GM11168 (cell line): ENCODE measurements around the gene CCIN.
"Not testable (repeated sequence)": the region's sequence is repeated elsewhere in the genome, so short reads cannot be mapped to it uniquely, and the experiment has no call there.

ENCODE experiments used
- in situ Hi-C: fragments of 300-500 bp; cut with MboI; formaldehyde crosslinking; loops from one replicate; pipeline ENCODE4 v1.12.0; 2022; ENCODE audit warnings: low sequenced_read_pairs; ENCODE audit not compliant: unreplicated experiment

The CCIN gene

DNA sequence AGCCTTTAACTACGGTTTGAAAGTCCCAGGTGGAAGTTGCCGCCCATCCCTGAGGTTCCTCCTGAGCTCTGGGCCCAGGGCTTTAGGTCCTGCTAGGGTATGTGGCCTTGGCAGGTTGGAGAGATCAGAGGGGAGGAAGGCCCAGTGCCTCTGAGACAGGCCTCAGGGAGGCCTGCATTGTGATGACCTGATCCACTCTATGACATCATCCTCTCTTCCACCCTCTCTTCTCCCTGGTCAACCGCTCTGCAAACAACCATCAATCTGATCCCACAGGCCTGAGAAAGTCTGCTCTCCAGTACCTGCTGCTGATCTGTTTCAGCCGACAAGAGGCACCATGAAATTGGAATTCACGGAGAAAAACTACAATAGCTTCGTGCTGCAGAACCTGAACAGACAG lies at the start of gene CCIN:
Gene CCIN, plus strand, starts transcription at position 223 of the 400 bp plus-strand sequence. Its CDS starts 115 bp downstream, at position 338.
- in situ Hi-C loops = no loop called here

DNA sequence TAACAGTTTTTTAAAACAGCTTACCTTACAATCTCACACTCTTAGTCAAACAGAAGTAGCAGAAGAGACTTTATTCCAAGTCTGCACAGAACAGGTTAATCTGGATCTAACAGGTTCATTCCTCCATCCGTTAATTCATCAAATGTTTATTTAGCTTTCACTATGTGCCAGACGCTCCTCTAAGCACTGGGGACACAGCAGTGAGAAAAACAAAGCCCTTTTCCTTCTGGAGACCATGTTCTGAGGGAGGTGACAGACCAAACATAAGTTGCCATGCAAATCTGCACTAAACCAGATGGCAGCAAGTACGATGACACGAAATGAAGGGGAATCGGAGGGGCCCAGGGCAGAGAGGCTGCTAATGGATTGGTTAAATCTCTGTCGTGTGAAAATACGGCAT lies 49.7 kb upstream of the CCIN start:
- in situ Hi-C loops = no loop called here

DNA sequence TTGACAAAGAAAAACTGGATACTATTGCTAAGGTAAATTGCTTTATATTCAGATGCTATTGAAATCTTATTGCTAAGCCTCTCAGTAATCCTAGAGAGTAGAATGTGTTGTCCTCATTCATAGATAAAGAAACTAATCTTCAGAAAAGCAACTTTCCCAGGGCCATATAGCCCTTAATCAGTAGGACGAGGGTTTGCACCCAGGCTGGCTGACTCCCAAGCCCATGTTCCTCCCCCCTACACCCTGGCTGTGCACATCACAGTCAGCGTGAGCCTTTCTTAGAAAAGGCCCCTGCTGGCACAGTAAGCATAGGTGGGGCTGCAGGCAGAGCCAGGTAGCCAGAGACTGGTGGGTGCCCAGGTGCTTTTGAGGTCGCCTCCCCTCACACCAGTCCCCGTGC lies 48.5 kb upstream of the CCIN start:
- in situ Hi-C loops = no loop called here

DNA sequence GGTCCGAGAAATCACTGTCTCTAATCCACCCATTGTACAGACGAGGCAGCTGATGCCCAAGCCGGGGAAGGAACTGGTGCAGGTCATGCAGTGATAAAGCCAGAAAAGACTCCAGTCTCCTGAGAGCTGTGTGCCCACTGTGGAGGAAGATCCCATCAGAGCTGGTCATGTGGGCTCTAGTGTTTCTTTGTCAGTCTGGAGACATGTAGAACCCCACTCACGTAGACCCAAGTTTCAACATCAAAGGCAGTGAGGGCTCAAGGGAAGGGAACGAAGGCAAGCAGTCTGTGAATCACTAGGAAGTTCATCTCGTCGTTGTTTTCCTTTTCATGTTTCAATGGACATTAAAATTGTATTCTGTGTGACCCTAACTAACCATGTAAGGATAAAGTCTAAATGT lies 47.2 kb upstream of the CCIN start:
- in situ Hi-C loops = no loop called here

DNA sequence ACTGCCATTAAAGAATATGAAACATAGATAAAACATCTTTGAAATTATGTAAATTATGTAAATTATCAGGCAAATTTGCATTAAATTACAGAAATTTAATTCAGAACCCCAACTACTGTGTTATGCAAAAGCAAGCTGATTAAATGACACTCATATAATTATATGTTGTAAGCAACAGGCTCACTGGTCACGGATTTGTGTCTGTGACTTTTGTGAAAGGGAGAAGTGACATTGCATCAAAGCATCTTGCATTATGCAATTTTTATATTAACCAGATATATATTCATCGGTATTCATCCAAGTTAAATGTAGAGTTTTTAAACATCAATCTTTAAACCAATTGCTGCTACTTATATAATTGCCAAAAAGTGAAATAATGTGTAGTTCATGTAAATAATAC lies 45.7 kb upstream of the CCIN start:
- in situ Hi-C loops = no loop called here

DNA sequence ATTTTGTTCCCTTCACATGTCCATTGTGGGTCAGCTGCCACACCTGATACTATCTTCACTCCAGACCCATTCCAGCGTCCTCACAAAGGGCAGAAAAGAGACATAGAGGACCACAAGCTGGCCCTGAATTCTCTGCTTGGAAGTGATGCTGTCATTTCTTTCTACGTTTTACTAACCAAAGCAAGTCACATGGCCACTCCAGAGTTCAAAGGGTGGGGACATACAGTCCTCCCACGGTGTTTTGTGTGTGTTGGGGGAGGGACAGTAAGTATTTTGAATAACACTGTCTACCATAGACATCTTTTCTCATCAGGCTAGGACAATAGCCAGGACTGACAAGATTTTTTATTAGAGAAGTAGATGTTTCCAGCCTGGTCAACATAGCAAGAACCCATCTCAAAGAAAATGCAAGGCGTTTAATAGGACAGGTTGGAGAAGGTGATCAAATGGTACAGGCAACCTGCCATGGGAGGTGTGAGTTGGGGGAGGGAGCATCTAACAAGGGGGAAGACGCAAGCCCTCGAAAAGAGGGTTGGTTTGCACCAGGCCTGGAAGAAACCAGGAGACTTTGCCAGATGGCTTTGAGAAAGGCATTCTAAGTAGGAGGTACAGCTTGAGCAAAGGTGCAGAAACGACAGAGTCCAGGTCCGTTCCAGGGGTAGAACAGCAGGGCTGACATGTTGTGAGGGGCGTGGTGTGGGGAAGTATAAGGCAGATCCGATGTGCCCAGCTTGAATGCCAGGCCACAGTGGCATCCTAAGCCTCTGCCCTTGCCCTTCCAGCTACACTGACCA lies 43.9 kb upstream of the CCIN start:
- in situ Hi-C loops = no loop called here

DNA sequence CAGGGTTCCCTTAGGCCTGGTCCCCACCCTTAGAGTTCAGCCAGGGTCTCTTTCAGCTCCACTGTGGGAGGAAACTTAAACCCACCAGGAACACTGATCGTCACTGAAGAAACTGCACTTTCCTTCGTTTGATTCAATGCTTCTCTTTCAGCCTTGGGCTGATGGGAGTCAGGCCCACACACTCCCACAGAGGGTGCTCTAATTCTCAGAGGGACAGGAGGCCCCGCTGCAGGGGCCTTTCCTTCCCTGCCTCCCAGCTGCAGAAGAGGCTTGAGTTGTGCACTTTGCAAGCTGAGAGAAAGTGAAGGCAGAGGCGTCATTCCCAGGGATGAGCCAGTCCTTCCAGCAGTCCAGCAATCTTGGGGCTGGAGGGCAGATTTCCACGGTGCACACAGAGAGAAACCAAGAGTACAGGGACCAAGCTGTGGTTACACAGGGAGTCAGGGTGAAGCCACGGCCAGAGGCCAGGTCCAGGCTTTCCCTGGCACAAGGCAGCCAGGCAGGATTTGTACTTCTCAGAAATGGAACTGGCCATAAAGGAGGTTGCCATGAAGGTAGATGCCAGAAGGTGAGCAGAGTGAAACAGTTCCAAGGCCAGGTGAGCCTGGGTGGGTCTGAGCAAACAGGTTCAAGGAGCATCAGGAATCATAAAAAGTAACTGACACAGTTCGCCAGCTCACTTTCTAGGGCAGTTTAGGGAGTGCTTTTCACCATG lies 43.0 kb upstream of the CCIN start:
- in situ Hi-C loops = no loop called here

DNA sequence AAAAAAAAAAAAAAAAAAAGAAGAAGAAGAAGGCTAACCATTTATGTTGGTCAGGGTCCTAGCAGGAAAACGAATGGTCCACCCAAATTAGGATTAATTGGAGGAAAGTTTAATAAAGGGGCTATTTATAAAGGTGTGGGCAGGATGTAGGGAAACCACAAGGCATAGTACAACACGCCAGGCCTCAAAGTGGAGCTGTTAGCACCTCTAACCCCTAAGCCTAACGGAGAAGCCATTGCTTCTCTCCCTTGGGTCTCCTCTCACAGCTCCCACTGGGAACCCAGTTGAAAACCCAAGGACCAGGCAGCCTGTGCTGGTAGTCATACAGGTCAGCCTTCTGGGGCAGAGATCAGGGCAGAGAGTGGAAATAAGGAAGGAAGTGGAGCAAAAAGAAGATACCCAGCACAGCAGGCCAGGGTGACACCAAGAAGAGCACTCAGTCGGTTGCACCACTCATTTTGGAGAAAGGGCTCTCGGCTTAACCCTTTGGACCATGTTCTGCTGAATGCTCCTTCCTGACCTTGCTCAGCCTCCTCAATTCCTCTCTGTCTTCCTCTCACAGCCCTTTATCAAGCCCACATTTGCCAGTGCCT lies 41.4 kb upstream of the CCIN start:
- in situ Hi-C loops = no loop called here

DNA sequence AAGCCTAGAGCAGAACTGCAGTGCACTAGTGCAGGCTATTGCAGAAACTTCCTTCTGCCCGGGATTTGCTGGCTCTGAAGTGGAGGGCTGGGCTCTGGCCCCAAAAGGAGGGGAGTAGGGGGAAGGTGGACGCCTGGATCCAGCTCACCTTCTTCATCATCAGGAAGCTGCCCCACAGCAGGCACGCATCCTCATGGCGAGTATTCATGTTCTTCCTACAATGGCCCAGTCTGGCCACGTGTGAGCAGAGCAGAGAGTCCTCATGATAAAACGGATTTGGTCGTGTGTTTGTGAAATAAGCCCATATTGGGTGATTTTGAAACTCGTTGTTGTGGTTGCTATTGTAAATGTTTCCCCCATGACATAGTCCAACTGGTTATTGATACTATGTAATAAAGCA lies 40.8 kb upstream of the CCIN start:
- in situ Hi-C loops = no loop called here

DNA sequence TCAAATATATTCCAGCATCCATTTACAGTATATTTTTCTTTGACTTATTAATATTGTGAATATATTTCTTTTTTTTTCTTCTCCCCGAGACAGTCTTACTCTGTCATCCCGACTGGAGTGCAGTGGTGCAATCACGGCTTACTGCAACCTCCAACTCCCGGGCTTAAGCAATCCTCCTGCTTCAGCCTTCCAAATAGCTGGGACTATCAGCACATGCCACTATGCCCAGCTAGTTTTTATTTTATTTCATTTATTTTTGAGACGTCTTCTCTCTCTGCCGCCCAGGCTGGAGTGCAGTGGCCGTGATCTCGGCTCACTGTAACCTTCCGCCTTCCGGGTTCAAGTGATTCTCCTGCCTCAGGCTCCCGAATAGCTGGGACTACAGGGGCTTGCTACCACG lies 40.0 kb upstream of the CCIN start:
- in situ Hi-C loops = no loop called here

DNA sequence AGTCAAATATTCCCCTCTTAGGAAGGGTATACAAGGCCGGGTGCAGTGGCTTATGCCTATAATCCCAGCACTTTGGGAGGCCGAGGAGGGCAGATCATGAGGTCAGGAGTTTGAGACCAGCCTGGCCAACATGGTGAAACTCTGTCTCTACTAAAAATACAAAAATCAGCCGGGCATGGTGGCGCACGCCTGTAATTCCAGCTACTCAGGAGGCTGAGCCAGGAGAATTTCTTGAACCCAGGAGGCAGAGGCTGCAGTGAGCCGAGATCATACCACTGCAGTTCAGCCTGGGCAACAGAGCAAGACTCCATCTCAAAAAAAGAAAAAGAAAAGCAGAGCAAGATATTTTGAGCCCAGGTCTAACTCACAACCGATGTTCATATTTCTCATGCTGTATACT lies 37.5 kb upstream of the CCIN start:
- in situ Hi-C loops = not testable (repeated sequence)

DNA sequence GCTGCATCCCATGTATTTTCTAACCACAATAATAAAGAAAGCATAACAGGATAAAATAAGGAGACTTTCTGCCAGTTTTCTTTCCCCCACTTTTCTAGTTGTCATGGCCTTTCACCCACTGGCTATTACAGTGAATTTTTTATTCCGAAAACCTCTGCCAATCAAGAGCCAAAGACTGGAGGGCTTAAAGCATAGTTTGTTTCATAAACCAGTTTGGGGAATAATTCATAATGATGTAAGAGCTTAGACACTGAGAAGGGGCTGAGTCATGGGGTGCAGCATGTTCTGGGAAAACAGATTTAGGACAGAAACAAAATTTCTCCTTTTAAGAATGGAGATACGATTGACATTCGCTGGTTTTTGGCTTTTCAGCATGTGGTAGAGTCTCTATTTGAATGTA lies 37.1 kb upstream of the CCIN start:
- in situ Hi-C loops = no loop called here

DNA sequence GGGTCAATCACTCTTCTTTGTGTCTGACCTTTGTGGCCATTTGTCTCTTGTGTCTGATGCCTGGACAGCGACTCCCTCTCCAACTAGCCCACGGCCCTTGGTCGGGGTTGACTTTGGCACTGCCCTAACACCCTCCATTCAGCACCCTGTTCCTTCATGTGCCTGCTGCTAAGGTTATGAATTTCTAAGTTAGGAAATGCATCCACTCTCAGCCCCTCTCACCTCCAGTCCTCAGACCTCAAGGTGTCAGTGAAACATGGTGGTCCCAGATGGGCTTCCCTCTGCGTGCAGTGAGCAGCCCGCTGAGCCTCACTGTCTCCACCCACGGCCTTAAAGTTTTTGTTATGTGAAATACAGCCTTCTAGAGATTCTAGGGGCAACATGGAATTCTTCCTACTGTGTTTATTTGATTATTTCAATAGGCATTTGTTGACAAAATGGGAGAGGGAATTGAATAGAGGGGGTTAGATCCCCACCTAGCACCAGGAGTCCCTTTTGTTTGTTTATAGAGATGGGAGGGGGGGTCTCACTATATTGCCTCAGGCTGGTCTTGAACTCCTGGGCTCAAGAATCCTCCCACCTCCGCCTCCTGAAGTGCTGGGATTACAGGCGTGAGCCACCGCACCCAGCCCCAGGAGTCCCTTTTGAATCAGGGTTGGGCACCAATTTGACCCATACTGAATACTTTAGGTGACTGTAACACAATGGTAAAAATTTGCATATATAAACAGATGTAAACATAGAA lies 34.3 kb upstream of the CCIN start:
- in situ Hi-C loops = no loop called here

DNA sequence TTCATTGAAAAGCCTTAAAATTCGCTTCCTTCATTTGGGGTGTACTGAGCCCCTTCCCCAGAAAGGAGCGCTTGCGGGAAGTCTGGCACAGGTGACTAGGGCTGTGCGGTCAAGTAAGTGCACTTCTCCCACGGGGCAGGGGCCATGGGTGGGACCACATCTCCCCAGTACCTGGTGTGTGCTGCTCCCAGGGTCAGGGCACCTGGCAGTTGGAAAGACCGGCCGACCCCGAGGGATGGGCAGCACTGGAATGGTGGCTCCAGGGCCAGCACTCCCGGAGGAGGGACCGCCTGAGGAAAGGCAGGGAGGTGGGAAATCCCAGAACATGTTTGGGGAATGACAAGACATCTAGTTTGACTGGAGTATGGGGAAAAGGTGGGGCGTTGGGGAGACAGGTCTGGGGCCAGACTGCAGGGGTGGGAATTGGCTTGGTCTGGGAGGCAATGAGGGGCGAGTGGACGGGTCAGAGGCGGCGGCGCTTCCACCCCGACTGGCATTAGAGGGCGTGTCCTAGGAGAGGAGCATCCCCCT lies 33.4 kb upstream of the CCIN start:
- in situ Hi-C loops = no loop called here

DNA sequence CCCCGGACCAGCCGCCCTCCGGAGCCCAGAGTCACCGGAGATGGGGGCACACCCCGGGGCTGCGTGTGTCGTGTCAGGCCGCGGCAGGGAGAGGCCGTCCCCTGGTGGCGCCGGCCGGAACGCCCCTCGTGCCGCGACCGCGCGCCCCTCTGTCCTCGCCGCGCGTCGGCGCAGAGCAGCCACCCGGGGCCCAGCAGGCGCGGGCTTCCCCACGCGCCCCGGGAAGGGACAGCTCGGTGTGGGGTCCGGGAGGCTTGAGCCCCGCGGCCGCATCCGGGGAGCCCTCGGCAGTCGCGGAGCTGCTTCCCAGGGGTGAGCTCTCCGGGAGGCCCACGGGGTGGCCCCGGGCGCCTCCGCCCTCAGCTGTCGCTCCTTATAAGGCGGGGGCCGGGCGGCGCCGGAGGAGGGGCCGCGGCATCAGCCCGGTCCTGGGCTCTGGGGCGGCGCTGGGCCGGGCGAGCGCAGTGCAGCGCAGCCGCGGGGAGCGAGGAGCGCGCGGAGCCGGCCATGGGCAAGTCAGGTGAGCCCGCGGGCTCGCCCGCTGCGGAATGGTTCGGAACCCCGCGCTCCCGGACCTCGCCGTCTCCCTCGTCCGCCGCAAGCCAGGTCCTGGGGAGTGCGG lies 32.8 kb upstream of the CCIN start, which contains the start of gene GLIPR2:
Gene GLIPR2, plus strand, starts transcription at position 462 of the 622 bp plus-strand sequence. Its CDS starts 46 bp downstream, at position 508.
- in situ Hi-C loops = no loop called here

DNA sequence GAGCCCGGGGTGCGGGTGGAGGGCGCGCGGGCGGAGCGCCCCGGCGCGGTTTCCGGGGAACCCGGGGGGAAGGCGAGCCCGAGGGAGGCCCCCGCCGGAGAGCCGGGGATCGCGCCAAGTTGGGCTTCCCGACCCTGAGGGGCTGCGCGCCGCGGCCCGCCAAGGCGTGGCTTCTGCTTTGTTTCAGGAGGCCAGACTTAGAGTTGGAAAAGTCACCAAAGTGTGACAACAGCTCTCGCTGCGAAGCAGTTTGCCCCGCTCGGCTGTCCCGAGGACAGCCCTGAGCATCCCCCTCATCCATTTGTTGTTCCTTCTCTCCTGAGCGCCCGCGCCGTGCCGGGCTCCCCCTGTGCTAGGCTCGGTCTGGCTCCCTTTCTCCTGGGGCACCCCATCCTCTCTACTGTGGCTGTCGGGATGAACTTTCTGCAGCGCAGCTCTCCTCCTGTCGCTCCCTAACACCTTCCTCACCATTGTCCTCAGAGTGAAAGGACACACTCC lies 32.2 kb upstream of the CCIN start:
- in situ Hi-C loops = no loop called here

DNA sequence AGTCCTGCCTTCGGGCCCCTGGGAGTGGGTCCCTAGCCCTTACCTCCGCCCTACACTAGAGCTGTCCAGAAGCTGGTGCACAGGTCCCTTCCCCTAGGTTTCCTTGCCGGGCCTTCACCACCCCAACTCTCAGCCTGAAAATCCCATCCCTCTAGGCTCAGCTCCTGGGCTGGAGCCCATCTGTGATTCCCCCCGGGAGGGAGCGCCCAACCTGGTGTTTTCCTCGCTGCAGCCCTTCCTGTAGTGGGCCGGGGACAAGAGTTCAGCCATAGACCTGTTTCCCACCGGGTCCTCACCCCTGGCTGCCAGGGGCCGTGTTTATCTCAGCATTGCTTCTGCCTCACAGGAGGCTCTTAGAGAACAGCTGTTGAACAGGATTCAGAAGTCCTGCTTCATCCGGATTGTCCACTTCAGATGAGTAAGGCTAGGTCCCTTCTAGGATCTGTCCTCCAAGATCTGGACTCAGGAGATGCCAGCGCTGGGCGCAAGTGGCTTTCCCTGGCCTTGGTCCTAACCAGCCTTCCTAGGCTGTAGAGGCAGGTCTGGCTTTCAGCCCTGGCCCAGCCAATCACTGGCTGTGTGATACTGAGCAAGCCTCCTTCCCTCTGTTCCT lies 31.7 kb upstream of the CCIN start:
- in situ Hi-C loops = no loop called here

DNA sequence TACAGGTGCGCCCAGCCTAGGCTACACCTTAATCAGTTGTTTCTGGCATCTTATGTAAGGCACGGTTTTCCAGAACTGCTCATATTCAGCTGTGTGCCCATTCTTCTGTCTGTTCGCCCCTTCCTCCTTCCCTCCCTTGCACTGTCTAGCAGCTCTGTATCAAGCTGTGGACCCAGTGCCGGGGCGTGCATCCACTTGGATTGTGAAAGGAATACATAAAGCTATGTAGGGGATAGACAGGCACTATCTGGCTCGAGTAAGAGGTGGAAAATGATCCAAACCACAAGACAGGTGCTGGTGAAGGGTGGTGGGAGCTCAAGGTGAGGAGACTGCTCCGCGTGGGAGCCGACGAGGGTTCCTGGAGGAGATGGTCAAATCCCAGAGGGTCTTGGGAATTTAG lies 30.7 kb upstream of the CCIN start:
- in situ Hi-C loops = no loop called here

DNA sequence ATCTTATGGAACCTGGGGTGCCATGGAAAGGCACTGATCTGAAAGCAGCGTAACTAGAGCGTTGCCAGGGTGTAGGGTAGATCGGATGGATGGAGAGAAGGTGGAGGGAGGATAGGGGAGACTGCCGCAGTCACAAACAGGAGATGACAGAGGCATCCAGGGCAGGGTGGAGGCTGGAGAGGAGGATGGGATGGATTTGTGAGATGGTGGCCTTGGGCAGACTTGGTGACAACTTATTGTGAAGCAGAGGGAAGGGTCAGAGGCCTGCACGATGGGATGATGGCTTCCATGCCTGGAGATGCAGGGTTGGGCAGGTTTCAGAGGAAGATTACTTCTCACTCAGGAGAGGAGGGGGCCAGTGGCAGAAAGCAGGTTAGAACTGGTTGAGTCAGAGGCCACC lies 30.3 kb upstream of the CCIN start:
- in situ Hi-C loops = no loop called here
